DMS79 treated with DMSO at 0.1 percent for 48 hours (cell line): ENCODE measurements around the gene UGGT1.
A peak's percentile ranks its signal among the peaks of the same experiment; 100 is the strongest.

Experiments used
- DNase-seq: peaks from one replicate; lab custom pipeline; 2025; lab: John Stamatoyannopoulos, UW

UGGT1 gene

DNA sequence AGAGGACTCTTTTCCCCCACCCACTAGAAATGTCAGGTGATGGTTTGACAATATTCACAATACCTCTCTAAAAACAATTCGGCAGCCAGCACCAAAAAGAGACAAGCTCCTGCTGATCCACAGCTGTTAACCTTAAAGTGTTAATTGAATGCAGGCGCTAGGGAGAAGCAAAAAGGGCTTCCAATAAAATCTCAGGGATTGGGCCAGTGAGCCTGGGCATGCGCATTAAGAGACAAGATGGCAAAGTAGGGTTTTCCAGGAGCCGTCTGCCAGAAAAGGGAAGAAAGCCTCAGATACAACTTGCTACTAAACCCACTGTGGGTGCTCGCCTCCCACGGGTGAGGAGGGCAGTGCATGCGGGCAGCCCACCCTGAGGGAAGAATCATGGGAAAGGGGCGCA, 128.9 kb downstream of the UGGT1 start:
- no peak for DNase-seq

DNA sequence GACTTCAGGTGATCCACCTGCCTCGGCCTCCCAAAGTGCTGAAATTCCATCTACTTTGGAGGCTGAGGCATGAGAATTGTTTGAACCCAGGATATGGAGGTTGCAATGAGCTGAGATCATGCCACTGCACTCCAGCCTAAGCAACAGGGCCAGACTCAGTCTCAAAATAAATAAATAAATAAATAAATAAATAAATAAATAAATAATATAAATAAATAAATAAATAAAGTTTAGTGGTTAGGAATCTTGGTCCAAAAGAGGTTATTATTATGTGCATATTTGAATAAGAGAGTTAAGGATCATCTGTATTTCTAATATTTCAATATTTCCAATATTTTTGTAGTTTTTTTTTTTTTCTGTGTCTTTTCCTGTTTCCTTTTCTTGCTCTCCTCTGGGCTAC, 136.9 kb downstream of the UGGT1 start:
- no peak for DNase-seq

DNA sequence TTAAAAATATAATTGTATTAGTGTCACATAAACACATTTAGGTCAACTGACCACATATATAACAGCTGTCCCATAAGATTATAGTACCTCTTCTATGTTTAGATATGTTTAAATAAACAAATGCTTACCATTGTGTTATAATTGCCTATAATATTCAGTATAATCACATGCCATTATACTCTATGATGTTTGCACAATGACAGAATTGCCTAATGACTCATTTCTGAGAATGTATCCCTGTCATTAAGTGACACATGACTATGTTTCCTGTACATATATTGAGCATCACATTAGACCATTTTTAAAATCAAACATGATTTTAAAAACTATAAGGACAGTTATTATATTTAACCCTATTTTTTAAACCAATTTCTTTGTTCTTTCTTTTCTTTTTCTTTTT, 137.9 kb downstream of the UGGT1 start:
- no peak for DNase-seq

DNA sequence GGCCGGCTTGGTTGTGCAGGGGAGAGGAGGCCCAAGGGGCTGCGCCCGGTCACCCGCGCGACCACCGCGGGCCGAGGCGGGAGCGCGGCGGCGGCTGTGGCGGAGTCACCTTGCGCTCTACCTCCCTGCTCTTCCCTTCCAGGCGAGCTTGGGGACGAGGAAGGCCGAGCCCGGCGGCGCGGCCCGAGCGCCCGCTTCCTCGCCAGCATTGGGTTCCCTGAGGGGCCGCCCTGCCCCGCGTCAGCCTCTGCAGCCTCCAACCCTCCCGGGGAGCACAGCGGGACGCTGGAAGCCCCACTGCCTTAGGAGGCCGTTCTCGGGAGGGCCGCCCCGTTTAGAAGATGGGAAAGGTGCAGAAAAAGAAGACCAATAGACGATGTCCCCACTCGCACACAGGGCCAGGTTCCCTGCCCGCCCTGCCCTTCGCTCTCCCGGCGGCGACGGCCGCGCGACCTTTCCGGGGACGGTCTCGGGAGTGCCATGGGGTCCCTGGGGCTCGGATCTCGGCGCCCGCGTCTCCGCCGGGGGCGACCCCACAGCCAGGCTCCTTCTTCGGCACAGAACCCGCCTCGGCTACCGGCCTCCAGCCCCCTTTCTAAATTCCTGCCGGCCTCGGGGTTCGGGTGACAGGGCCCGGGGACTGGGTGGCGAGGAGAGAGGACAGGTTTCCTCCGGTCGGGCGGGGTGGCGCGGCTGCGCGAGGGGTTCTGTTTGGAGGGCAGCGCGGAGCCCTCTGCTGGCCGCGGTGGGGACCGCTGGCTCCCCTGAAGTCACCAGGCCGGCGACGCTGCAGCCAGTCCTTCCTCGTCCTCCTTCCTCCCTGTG, 142.2 kb downstream of the UGGT1 start:
- DNase-seq = peak; percentile 78

DNA sequence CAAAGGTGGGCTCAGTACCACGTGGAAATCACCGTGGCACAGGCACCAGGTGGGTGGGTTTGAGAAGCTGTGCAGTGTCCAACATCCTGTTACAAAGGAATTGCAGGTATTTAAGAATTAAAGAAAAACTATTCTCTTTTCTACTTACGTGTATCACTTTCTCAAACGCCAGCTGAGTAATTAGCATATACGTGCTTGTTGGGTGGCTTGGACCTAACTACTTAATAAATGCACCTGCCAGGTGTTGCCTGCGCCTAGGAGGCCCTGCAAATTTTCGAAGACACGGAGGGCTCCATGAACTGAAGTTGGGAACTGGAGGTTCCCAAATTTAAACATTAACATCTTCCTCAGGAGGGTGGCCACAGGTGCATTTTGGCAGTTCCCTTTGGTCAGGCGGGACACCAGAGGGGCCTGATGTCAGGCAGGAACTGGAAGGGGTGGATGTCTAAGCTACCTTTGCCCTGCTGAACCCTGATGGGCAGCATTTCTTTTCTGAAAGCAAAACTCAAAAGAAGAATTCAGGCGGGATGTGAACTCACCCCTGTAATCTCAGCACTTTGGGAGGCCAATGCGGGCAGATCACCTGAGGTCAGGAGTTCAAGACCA, 142.9 kb downstream of the UGGT1 start:
- DNase-seq = no peak

DNA sequence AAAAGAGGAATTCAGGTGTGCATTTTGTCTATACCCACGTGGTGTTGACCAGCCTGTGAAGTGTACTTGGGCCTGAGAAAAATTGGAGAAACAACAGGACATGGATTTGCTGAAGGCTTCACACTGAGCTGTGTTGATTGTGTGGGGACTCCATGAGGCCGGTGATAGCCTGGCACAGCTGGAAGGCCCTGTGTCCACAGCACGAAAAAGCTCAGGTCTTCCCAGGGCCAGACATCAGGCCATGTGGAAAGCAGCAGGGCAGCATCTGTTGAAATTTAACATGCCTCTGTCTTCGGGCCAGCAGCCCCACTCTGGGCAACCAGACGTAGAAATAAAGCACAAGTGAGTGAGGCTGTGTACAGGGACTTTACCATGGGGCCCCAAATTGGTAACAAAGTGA, 143.6 kb downstream of the UGGT1 start:
- DNase-seq = no peak

DNA sequence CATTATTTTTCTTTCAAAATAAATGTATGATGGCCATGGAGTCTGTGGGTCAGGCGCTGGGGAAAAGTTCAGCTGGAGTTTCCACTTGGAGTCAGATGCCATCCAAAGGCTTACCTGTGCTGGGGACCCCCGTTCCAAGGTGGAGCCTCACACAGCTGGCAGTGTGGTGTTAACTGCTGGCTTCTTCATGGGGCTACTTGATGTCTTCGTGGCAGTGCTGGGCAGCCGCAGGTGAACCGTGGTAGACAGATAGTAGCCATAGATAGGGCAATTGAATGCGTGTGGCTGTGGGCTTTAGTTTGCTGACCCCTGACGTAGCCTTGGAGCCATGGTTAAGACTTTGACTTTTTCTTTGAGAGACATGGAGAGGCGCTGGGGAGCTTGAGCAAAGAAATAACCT, 144.6 kb downstream of the UGGT1 start:
- no peak for DNase-seq

DNA sequence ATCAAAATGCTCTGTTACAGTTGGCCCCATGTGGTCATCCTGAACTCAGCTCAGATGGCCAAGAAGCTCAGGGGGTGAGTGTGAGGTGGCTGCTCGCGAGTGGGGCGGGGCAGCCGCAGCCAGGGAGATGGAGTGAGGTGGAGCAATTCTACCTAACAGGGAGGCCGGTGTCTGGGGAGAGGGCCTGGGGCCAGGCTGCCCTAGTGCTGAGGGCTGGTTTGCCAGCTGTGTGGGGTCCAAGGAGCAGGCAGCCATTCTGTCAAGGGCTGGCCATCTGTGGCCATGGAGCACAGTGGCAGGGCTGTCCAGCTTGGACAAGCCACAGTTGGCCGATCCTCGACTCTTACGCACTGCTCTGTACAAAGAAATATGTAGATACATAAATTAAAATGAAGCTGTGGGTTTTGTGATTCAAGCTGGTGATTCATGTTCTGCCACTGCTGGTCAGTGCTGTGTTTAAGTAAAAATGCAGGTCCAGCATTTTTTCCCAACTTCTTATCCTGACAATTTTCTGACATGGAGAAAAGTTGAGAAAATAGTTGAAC, 145.6 kb downstream of the UGGT1 start:
- DNase-seq = no peak

DNA sequence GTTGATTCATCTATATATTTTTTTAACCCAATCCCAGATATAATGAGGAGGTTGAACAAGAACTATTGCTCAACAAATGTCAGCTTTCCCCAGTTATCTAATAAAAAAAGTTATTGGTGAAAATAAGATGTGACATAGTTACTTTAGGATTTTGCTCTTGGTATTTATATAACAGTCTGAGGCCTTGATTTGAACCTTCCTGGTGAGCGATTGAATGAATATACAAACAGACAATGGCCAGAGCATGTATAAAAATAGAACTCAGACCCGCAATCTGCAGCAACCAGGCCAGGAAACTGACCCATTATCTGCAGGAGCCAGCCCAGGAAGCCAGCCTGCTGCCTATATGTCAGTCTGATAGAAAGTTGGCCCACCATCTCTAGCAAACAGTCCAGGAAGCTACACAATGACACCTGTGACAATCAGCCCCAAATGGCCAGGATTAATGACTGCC, 146.1 kb downstream of the UGGT1 start:
- DNase-seq = no peak

DNA sequence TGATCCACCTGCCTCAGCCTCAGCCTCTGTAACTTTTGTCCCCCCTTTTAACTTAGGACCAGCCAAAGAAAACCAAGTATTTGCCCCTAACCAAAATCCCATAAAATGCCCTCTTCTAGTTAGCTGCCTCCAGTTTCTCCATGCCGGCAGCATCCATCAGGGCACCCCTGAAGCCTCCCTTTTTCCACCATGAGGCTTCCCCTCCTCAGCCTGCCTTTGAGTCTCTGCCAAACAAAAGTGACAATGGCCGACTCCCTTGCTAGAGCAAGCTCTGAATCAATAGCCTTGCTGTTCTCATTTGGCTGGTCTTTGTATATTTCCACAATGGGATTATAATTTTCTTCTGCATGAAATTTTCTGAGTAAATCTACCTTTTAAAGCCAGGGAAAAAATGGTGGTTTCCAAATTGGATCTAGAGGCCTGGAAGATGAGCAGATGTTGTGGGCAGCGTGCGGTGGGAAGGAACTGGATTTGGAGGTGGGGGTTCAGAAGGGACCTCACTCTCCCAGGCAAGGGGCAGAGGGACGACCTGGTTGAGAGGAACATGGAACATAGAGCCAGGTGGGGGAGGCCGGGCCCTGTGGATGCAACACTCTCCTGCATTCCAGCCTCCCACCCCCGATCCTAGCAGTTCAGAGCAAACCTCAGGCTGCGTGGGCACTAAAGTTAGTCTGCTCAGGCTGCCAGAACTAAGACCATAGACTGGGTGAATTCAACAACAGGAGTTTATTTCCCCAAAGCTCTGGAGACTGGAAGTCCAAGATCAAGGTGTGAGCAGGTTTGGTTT, 147.1 kb downstream of the UGGT1 start:
- no peak for DNase-seq

DNA sequence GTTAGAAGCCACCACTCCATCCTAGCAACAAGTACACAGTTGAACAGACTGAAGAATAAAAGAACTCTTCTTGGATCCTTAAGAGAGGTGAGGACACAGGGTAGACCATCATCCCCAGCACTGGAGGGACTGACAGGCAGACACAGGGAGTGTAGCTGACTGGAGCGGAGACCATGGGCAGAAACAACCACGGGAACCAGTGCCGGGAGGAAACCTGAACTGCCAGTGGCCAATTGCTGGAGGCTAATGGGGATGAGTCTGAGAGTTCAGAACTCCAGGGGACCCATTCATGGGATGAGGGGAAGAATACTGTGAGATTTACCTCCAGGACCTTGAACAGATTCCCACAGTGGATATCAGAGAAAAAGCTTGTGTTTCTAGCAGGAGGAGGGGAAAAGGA, 150.9 kb downstream of the UGGT1 start:
- no peak for DNase-seq
